HL-60/S4 (cell line): ENCODE data around the gene KCTD14.
"Not testable (repeated sequence)": the region's sequence is repeated elsewhere in the genome, so short reads cannot be mapped to it uniquely, and the experiment has no call there.

Experiments used
- in situ Hi-C: fragments of 300-500 bp; cut with MboI; formaldehyde crosslinking; loops from 2 replicates; pipeline ENCODE4 v1.14.3; 2022; ENCODE audit warnings: low sequenced_read_pairs

The KCTD14 gene, protein sequence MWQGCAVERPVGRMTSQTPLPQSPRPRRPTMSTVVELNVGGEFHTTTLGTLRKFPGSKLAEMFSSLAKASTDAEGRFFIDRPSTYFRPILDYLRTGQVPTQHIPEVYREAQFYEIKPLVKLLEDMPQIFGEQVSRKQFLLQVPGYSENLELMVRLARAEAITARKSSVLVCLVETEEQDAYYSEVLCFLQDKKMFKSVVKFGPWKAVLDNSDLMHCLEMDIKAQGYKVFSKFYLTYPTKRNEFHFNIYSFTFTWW

DNA sequence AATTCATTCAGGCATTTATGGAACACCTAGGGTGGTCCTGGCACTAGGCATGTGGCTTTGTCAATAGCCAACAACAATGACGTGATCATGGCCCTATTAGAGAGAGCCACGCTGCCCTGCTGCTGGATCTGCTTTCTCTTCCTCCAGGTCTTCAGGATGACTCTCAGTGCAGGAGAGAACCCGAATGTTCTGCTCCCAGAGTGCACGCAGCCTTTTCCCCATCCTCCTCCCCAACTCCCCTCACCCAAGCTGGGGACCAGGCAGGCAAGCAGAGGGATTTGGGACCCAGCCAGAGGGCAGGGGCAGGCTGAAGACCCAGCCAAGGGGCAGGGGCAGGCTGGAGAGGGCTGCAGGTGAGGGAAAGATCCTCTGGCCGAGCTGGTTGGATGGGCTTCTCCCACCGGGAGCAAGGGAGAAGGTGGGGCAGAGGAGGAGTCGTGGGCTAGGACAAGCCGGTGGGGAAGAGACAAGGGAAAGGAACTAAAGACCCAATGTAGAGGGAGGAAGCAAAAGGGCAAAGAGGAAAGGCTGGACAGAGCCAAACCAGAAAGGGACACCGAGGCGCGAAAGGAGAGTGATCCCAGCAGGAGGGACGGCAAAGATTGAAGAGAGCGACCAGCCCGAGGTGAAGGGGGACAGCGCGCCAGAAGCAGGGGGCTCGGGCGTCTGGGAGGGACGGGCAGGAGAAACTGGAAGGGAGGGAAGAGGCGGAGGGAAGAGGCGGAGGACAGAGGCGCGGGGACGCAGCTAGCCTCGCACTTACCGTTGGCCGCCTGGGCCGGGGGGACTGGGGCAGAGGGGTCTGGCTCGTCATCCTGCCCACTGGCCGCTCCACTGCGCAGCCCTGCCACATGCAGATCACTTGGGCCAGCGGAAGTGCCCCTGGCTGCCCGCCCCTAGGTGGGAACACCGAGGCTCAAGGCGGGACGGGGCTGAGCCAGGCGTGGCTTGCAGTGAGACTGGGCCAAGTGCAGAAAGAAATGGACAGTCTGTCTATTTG is at the start of gene KCTD14:
Gene KCTD14 (minus strand): TSS at position 880 of the 1,000 bp plus-strand sequence. CDS start 27 bp downstream, at position 853.
- in situ Hi-C loops: no loop called here

DNA sequence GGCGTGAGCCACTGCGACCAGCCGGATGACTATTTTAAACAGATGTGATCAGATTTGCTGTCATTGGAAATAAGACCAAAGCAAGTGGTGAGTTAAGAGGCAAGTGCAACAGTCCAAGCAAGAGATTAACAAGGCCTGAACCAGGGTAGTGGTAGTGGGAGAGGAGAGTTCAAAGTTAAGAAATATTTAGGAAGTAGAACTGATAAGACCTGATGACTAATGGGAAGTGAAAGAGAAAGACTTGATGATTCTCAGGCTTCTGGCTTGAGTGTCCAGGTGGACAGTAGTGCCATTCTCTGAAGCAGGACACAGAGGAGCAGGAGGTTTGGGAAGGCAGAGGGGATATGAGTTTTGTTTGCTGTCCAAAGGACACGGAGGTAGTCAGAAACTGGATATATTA is 49.4 kb upstream of the KCTD14 start:
- in situ Hi-C loops: no loop called here

DNA sequence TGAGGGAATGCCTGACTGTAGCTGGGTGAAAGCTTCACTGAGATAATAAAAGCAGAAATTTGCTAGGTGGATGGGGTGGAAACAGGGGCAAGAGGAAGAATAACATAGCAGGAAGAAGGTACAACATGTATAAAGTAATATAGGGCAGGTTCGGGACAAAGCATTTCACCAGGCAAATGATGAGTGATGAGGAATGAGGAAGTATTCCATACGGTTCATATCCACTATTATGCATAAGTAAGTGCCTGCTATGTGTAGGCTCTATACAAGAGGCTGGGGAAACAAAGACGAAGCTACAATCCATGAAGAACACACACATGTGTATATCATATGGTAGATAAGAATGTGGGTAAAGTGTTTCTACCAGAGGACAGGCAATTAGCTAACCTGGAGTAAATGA is 48.6 kb upstream of the KCTD14 start:
- in situ Hi-C loops: no loop called here

DNA sequence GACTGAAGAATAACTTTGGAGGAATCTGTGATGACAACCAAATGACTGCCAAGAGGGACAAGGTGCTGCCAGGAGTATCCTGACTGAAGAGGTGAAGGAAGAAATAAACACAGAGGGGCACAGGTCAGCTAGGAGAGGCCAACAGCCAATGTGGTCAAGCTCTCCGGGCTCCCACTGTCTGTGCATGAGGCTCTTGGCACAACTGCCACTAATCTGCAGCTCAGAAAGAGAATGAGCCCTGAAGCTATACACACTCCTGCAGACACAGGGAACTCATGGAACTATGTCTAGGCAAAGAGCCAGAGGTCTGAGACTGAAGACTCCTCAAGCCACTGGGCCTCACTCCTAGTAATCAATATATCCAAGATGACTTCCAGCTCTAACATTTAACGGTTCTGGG is 47.5 kb upstream of the KCTD14 start:
- in situ Hi-C loops: no loop called here

DNA sequence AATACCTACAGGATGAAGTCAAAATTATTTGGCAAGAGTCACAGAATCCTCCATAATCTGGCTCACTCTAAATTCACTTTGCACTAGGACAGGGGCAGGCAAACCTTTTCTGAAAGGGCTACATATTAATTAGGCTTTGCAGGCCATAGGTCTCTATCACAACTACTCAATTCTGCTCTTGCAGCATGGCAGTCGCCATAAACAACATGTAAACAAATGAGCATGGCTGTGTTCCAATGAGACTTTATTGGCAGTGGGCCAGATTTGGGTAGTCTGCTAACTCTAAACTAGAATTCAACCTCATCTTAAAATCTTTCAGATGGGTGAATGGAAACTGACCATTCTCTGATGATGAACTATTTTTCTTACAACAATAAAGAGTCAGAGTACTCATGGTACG is 46.4 kb upstream of the KCTD14 start:
- in situ Hi-C loops: no loop called here

DNA sequence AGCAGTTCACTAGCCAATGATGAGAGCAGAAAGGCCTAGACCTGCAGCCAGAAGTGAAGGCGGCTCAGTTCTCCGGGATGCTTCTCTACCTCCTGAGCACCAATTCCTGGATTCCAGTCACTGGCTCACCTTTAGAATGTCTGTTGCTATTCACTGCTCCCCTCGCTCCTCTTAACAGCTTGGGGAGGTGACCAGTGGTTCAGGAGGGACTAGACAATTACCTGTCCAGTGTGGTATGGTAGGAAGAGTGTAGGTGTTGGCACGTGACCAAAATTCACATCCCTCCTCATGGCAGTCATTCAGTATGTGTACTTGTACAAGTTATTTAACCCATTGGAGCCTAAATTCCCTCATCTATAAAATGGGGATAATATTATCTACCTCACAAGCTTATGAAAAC is 44.6 kb upstream of the KCTD14 start:
- in situ Hi-C loops: no loop called here

DNA sequence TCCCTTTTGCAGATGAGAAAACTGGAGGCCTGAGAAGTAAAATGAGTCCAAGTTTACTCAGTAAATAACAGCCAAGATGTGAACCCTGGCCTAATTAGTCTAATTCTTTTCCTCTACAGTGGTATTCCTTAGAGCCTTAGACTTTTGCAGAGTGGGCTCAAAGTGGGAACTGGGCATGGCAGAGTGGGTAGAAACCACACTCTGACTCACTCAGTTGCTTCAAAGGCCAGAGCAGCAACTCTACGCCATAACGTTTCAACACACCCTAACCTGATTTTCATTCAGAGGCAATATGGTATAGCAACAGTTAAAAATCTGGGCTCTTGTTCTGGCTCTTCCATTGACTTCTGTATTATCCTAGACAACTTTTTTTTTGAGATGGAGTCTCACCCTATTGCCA is 43.4 kb upstream of the KCTD14 start:
- in situ Hi-C loops: no loop called here

DNA sequence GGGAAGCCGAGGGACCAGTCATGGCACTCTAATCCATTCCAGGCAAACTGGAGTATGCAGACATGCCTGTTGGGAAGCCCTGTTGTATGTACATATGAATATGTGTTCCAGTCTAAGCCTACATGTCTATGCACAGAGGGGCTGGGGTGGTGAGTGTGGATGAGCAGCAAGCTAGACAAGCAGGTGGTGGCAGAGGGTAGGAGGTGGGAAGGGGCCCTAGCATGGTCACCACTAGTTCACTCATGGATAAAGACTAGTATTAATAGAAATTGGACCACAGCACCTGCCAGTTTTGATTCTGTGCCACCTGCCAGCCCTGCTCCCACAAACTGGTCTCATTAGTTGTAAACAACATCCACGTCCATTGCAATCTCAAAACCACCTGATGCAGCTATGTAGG is 42.1 kb upstream of the KCTD14 start:
- in situ Hi-C loops: no loop called here

DNA sequence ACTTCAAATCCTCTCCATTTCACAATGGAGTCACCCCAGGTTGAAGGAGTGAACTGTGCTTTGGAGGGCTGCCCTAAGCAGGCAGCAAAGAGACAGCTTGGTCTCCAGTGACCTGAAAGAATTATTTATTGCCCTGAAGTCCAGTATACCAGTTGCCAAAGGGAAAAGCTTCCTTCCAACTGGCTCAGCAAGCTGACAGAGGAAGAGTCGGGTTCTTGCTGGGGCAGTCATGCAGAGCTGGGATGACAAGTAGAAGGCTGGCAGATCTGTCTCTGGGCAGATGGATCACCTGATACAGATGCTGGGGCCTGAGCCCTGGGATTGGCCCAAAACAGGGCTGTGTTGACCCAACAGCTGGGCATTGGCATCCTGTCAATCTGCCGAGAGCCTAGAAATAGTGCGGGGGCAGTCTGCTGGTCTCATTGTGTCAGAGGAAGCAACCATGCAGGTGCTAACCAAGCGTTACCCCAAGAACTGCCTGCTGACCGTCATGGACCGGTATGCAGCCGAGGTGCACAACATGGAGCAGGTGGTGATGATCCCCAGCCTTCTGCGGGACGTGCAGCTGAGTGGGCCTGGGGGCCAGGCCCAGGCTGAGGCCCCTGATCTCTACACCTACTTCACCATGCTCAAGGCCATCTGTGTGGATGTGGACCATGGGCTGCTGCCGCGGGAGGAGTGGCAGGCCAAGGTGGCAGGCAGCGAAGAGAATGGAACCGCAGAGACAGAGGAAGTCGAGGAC is 40.5 kb upstream of the KCTD14 start, which contains the start of gene THRSP:
Gene THRSP (plus strand): TSS at position 422 of the 742 bp plus-strand sequence. CDS start 21 bp downstream, at position 443.
- in situ Hi-C loops: no loop called here

DNA sequence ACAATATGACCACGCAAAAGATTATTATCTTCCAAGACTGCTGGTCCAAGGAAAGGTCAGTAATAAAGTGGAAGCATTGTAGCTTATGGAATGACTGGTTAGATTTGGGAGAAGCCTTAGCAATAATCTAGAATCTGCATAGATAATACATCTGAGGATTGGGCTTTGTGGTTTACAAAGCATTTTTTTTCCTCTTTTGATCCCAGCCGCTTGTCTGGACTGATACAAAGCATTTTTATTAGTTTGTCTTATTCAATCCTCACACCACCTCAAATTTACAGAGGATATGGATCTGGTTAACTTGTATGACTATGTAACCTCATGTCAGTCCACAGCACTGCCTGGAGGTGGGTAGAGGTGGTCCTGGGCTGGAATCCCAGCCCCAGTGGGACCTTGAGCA is 39.6 kb upstream of the KCTD14 start:
- in situ Hi-C loops: no loop called here

DNA sequence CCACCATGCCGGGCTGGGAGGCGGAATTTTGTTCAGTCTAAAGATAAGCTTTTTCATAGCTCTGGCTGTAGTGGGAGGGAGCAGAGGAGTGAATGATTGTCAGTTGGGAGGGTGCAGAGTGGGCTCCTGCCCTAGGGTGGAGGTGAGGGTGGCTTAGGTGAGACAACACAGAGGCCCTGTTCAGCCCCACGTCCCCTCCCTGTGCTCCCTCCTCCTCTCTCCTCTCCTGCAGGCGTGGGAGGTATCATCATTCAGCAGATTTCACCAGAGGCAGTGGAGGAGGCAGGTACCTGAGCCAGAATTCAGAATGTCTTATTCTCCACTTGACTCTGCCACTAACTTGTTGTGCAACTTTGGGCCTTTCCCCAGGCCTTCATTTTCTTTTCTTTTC is 38.8 kb upstream of the KCTD14 start:
- in situ Hi-C loops: no loop called here

DNA sequence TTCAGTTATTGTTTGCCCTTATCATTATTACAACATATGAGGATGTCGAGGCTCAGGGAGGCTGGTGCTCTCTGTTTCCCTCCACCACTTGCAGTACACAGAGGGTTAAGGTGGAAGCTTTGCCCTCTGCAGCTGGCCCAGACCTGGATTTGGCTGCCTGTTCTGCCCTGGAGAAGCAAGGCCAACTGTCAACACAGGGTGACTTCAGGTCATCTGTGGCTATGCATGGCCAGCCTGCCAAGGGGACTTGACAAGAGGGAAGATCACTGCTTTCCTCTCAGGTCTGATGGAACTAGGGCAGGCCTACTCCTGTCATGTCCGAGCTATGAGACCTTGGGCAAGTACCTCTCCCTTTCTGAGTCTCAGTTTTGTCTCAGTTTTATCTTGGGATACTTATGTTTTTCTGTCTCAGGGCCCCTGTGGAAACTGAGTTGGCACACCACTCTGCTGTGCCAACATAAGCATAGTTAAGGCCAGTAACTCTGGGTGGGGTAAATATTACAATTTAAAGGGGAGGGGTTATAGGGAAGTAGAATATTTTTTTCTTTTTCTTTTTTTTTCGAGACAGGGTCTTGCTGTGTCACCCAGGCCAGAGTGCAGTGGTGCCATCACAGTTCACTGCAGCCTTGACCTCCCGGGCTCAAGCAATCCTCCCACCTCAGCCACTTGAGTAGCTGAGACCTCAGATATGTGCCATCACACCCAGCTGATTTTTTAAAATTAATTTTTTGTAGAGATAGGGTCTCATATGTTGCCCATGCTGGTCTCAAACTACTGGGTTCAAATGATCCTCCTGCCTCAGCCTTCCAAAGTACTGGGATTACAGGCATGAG is 38.2 kb upstream of the KCTD14 start:
- in situ Hi-C loops: no loop called here

DNA sequence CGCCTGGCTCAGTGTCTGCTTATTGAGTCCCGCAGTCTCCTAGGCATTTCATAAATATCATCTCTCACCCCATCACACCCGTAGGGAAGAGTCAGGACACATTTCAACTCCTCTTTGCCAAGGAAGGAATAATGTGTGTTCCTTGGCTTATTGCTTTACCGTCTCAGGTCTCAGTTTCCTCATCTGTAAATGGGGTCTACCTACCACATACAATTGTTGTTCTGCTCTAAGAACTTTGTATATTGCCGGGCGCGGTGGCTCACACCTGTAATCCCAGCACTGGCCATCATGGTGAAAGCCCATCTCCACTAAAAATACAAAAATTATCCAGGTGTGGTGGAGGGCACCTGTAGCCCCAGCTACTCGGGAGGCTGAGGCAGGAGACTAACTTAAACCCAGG is 37.5 kb upstream of the KCTD14 start:
- in situ Hi-C loops: no loop called here

DNA sequence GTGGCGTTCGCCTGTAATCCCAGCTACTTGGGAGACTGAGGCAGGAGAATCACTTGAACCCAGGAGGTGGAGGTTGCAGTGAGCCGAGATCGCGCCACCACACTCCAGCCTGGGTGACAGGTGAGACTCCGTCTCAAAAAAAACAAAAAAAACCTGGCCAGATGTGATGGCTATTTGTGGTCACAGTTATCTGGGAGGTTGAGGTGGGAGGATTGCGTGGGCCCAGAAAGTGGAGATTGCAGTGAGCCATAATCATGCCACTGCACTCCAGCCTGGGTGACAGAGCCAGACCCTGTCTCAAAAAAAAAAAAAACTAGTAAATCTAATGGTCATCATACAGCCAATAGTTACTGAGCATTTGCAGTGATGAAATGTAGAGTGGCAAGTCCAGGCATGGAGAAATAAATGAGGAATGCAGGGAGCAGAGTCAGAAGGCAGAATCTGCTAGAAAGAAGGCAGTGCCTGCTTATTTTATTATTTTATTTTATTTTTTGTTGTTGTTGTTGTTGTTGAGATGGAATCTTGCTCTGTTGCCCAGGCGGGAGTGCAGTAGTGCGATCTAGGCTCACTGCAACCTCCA is 36.8 kb upstream of the KCTD14 start:
- in situ Hi-C loops: not testable (repeated sequence)

DNA sequence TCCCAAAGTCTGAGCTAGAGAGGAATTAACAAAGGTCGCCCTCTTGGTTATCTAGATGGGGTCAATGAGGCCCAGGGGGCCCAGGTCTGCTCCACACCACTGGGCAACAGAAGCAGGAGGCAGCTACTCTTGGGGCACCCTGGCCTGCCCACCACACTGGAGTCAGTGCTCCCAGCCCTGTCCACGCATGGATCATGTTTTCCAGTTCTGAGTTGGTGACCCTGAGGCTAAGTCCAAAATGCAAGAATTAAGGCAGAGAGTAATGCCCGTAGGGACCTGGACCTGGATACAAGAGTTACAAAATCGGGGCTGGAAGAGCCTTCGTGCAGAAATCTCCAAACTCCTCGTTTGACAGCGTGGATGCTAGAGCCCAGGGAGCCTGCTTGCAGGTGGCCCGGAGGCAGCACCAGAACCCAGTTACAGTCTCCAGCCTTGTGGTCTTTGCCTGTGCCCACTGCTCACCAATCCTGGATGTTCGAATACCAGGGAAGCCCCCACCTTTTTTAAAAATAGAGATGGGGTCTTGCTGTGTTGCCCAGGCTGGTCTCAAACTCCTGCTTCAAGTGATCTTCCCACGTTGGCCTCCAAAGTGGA is 34.5 kb upstream of the KCTD14 start:
- in situ Hi-C loops: no loop called here

DNA sequence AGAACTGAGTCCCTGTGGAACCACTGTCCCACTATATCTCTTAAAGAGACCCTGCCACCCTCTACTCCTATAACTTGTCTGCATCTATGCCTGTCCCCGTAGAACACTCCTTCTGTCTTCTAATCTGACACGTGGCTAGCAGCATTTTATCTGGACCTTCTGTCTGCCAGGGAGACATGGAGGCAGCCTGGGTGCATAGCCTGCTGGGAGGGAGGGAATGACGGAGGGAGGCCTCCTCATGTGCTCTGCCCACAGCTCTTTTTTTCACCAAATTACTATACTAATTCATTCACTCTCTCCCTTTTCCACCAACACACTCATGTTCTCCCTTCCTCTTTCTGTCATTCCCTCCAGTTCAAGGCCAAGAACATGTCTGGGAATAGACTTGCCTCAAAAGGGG is 33.0 kb upstream of the KCTD14 start:
- in situ Hi-C loops: no loop called here

DNA sequence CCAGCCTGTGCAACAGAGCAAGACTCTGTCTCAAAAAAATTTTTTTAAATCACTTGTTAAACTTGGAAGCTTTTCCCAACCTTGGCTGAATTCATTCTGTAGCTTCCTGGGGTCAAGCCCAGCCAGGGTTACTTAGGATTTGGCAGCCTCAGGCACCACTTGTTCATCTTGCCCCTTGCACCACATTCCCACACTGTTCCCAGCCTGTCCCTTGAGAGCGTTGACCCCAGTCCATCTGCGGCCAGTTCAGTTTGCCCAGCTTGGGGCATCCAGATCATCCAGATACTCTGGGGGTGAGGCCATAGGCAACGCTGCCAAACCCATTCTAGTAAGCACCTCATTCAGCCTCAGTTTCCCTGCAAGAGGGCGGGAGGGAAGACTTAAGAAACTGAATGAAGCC is 31.9 kb upstream of the KCTD14 start:
- in situ Hi-C loops: no loop called here

DNA sequence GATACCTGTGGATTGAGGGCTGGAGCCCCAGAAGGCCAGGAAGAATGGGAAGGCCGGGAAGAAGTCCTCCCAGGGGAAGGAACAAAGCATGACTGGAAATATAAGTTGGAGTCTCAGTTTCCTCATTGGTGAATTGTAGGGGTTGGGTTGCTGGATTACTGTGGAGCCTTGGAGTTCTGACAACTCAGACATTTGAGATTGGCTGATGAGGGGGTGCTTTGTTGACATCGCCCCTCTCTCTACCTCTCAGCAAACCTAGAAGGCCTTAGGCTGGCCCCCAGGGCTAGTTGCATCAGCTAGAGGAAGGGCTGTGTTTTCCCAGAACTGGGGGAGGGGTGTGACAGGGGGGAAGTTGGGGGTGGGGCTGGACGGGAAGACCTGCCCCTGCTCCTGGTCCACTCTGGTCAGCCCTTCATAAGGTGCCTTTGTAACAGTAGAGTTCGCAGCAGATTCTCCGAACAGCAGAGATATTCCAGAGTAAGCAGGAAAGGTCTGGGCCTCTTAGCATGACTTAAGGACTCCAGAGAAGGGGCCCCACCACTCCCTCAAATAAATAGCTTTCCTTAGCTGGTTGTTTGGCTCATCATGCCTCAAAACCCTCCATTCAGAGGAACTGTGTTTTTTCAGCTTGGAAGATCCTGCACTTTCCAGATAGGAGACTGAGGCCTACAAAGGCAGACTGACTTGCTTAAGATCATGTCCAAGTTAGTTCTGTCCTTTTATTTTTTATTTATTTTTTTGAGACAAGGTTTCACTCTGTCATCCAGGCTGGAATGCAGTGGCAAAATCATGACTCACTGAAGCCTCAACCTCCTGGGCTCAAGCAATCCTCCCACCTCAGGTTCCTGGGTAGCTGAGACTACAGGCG is 28.1 kb upstream of the KCTD14 start:
- in situ Hi-C loops: no loop called here

DNA sequence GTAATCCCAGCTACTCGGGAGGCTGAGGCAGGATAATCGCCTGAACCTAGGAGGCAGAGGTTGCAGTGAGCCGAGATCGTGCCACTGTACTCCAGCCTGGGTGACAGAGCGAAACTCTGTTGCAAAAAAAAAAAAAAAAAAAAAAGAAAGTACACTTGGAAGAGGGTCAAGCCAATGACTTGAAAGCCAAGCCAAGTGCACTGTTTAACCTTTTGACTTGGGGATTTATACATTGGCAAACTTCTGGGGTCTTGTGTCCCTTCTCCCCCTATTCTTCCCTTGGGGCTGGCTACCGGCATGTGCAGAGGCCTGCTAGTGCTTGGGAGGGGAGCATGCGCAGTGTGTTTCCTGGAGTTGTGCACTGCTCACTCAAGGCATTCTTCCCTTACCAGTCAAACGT is 26.3 kb upstream of the KCTD14 start:
- in situ Hi-C loops: no loop called here
